NCI-H2227 treated with DMSO at 0.1 percent for 48 hours (cell line): Measurements from ENCODE around the gene TRIM23.

Source experiments
- DNase-seq: peaks from one replicate; lab custom pipeline; 2025; lab: John Stamatoyannopoulos, UW

TRIM23 gene

GRCh38 chr5:65563777-65564176 is 60.4 kb downstream of the TRIM23 start:
- no peak for DNase-seq

- DNase-seq: peak; percentile 94
These were observed 61.1 kb downstream of the TRIM23 start, which contains the start of the genes CENPK and PPWD1 for GRCh38 chr5:65562731-65563701. Gene CENPK, minus strand, starts transcription at chr5:65563168. Its CDS starts 8,261 bp downstream, at chr5:65554907. Gene PPWD1, plus strand, starts transcription at chr5:65563296. Its CDS starts 15 bp downstream, at chr5:65563311.

- DNase-seq: no peak
These were observed 67.4 kb downstream of the TRIM23 start for GRCh38 chr5:65556718-65557117.

GRCh38 chr5:65556181-65556580 is 68.0 kb downstream of the TRIM23 start:
- DNase-seq: no peak

GRCh38 chr5:65555287-65555686 is 68.8 kb downstream of the TRIM23 start:
- no peak for DNase-seq

- peak; percentile 5 for DNase-seq
These were observed 70.2 kb downstream of the TRIM23 start for GRCh38 chr5:65553941-65554340.

GRCh38 chr5:65548281-65548680 is 75.9 kb downstream of the TRIM23 start:
- no peak for DNase-seq

GRCh38 chr5:65546141-65546540 is 78.0 kb downstream of the TRIM23 start:
- no peak for DNase-seq

- DNase-seq: no peak
These were observed 79.7 kb downstream of the TRIM23 start for GRCh38 chr5:65544473-65544872.

GRCh38 chr5:65539827-65540226 is 84.3 kb downstream of the TRIM23 start:
- DNase-seq: no peak
